AG04449 (cell line): ENCODE data around the gene COA6.
"Not testable (repeated sequence)": the region's sequence is repeated elsewhere in the genome, so short reads cannot be mapped to it uniquely, and the experiment has no call there.

Experiments used
- CTCF ChIA-PET: fragments of 350-600 bp; formaldehyde crosslinking; extraction: SDS; loops from one replicate; lab custom pipeline; 2021; ENCODE audit warnings: antibody characterized with exemption; lab: Yijun Ruan, JAX
- POLR2A ChIA-PET: fragments of 400-600, 350-600 bp; formaldehyde crosslinking; extraction: SDS; loops from one replicate; lab custom pipeline; 2020; ENCODE audit warnings: antibody characterized with exemption, inconsistent platforms; lab: Yijun Ruan, JAX
- DNase-seq: peaks from one replicate; pipeline ENCODE4 v3.0.0-alpha.2; 2010; ENCODE audit warnings: low read depth, low spot score
- H3K4me3 ChIP-seq: 2 replicates; pipeline ENCODE4 v1.5.1; 2011; ENCODE audit warnings: low read depth, mild to moderate bottlenecking, control low read depth, low read length
- CTCF ChIP-seq: IDR thresholded peaks from one replicate; pipeline ENCODE4 v1.5.1; 2011; ENCODE audit warnings: mild to moderate bottlenecking, moderate library complexity, low read length, control low read depth, inconsistent platforms; ENCODE audit not compliant: insufficient read depth; ENCODE audit errors: missing control alignments

Gene COA6

GRCh38 chr1:234372011-234372757 lies 1.1 kb upstream of the COA6 start:
- DNase-seq = no peak
- CTCF ChIA-PET = no interaction called here
- peak overlapping the region; percentile 88 for H3K4me3 ChIP-seq
- no peak for TF ChIP-seq CTCF
- POLR2A ChIA-PET = no interaction called here

DNA sequence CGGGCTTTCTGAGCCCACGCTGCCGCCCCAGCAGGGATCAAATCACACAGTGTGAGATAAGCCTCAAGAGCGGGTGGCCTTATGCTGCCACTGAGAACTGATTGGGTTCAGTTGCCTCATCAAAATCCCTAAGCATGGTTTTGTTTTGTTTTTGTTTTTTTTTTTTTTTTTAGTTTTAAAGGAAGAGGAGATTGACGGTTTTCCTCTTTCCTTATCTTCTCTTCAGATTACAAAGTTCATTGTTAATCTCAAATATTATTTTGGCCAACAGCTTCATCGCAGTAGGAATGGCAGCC lies 651 bp downstream of the COA6 start:
- peak overlapping the region; percentile 88 for H3K4me3 ChIP-seq
- DNase-seq = no peak
- ChIA-PET CTCF (interaction anchor here (0.8 to 1.8 kb wide), 5 partner anchors 10 to 372 kb away, joined by 3 to 4 read pairs (median 3); no protein-coding TSS in a partner anchor), POLR2A (interaction anchor here (0.6 to 1.0 kb wide), 2 partner anchors 10 to 228 kb away, joined by 3 to 4 read pairs; no protein-coding TSS in a partner anchor)
- no peak for TF ChIP-seq CTCF

- ChIA-PET POLR2A (no interaction called here), CTCF (no interaction called here)
- no peak overlapping the region for H3K4me3 ChIP-seq
- no peak for DNase-seq
- no peak for TF ChIP-seq CTCF
These were observed 2.4 kb downstream of the COA6 start for GRCh38 chr1:234375672-234376071.

DNA sequence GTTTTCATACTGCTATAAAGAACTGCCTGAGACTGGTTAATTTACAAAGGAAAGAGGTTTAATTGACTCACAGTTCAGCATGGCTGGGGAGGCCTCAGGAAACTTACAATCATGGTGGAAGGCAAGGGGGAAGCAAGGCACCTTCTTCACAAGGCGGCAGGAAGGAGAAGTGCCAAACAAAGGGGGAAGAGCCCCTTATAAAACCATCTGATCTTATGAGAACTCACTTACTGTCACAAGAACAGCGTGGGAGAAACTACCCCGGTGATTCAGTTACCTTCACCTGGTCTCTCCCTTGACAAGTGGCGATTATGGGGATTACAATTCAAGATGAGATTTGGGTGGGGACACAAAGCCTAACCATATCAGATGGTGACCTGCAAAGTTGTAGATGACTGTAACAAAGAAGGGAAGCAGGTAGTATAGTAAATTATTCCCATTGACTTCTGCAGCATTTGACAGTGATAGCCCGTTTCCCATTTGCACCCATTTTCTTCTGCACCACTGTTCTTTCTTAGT lies 6.4 kb downstream of the COA6 start:
- CTCF ChIA-PET, H3K4me3 ChIP-seq, DNase-seq, POLR2A ChIA-PET: not testable (repeated sequence)

- no peak for DNase-seq
- TF ChIP-seq CTCF = no peak
- ChIA-PET CTCF (interaction anchor here (0.6 kb wide), 1 partner anchor 1216 kb away, joined by 3 read pairs; no protein-coding TSS in a partner anchor), POLR2A (no interaction called here)
- no peak overlapping the region for H3K4me3 ChIP-seq
These were observed 8.7 kb downstream of the COA6 start for GRCh38 chr1:234381699-234382555.

- H3K4me3 ChIP-seq = no peak overlapping the region
- CTCF ChIA-PET = no interaction called here
- POLR2A ChIA-PET = no interaction called here
- TF ChIP-seq CTCF = no peak
- DNase-seq = no peak
These were observed 12.9 kb downstream of the COA6 start for GRCh38 chr1:234386122-234386521.
